Activated T-helper 9 cell treated with anti-CD3 and anti-CD28 coated beads, Interleukin-2, amount 50 U/mL, for 16 hours (primary cell): ENCODE results near the gene THAP8.
"Not testable (repeated sequence)": the region's sequence is repeated elsewhere in the genome, so short reads cannot be mapped to it uniquely, and the experiment has no call there.

Experiments used
- DNase-seq: peaks from one replicate; pipeline ENCODE4 v3.0.0-alpha.2; 2020; ENCODE audit warnings: low read depth

THAP8 gene

DNA sequence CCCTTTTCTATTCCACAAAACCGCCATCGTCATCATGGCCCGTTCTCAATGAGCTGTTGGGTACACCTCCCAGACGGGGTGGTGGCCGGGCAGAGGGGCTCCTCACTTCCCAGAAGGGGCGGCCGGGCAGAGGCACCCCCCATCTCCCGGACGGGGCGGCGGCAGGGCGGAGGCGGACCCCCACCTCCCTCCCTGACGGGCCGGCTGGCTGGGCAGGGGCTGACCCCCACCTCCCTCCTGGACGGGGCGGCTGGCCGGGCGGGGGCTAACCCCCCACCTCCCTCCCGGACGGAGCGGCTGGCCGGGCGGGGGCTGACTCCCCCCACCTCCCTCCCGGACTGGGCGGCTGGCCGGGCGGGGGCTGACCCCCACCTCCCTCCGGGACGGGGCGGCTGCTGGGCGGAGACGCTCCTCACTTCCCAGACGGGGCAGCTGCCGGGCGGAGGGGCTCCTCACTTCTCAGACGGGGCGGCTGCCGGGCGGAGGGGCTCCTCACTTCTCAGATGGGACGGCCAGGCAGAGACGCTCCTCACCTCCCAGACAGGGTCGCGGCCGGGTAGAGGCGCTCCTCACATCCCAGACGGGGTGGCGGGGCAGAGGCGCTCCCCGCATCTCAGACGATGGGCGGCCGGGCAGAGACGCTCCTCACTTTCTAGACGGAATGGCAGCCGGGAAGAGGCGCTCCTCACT is 14.9 kb upstream of the THAP8 start:
- not testable (repeated sequence) for DNase-seq

GRCh38 chr19:36067681-36068080 is 13.6 kb upstream of the THAP8 start:
- DNase-seq = no peak

DNA sequence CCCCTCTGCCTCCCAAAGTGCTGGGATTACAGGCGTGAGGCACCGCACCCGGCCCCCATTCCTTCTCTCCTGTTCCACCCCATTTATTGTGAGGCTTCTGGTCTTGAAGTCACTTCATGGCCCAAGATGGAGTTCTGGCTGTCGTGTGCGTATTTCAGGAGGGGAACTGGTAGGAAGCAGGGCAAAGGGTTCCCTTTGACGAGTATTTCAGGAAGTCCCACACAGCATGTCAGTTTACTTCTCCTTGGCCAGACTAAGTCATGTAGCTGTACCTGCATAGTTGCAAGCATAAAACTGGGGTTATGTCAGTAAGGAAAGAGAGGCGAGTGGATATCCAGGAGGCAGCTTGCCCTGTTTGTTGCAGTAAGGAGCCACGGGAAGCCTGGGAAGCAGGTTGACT is 10.7 kb upstream of the THAP8 start:
- DNase-seq = no peak

- no peak for DNase-seq
These were observed 7.3 kb upstream of the THAP8 start for GRCh38 chr19:36061367-36061766.

DNA sequence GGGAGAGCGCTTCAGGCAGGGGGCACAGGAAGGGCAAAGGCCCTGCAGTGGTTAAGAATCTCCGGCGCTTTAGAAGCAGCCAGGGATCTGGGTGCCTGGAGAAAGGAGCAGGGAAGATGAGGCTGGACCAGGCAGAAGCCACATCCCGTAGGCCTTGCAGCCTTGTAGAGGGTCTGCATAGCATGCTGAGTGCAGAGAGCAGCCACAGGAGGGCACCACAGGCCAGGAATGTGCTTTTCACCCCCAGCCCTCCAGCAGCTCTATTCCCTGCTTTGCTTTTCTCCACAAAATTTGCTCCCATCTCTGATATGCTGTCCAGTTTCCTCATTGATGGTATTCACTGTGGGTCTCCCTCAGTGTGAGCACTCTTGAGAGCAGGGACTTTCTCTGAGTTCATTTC is 6.3 kb upstream of the THAP8 start:
- no peak for DNase-seq

GRCh38 chr19:36059180-36059910 is 5.3 kb upstream of the THAP8 start:
- DNase-seq = no peak

GRCh38 chr19:36058481-36059179 is 4.5 kb upstream of the THAP8 start:
- DNase-seq = no peak

DNA sequence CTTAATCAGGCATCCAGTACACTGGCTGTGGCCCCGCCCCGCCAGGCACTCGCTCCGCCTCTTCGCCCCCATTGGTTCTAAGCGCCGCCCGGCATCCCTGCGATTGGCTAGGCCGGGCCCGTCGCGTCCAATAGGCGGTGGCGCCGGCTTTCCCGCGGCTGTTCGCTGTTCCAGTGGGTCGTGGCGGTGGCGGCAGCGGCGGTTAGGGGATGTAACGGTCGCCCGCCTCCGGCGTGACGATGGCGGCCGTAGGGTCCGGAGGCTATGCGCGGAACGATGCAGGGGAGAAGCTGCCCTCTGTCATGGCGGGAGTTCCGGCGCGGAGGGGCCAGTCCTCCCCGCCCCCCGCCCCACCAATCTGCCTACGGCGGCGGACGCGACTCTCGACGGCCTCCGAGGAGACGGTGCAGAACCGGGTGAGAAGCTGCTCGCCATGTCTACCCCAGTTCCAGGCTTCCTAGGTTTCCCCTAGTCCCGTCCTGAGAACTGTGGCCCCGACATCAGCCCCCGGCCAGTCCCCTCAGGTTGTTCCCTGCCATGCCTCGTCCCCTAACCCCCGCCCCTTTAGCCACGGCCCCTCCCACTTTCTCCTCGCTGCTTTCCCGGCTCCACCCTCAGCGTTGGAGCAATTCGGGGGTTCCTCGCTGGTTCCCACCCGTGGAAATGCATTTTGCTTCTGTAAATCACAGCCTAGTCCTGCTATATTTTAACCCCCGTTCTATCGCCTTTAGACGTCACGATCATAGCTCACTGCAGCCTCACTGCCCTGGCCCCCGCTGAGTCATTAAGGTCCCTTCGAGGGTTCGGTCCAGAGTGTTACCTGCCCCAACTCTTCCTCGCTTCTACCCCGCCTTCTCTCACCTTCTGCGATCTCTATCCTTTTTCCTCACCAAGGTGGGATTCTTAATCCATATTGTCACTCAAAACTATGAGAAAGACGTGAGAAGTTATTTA is 925 bp upstream of the THAP8 start, which contains the start of gene WDR62:
Gene WDR62, plus strand, starts transcription at position 165 of the 954 bp plus-strand sequence. Its CDS starts 75 bp downstream, at position 240.
- peak; percentile 91 for DNase-seq

DNA sequence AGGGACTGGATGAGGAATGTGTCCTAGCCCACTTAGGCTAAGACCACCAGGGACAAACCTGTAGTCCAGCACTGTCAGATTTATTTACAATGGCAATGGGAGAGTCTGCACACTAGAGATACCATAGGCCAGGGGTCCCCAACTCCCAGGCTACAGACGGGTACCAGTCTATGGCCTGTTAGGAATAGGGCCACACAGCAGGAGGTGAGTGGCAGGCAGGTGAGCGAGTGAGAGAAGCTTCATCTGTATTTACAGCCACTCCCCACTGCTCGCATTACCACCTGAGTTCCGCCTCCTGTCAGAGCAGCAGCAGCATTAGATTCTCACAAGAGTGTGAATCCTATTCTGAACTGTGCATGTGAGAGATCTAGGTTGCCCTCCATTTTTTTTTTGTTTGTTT is 2.4 kb downstream of the THAP8 start:
- DNase-seq = no peak

DNA sequence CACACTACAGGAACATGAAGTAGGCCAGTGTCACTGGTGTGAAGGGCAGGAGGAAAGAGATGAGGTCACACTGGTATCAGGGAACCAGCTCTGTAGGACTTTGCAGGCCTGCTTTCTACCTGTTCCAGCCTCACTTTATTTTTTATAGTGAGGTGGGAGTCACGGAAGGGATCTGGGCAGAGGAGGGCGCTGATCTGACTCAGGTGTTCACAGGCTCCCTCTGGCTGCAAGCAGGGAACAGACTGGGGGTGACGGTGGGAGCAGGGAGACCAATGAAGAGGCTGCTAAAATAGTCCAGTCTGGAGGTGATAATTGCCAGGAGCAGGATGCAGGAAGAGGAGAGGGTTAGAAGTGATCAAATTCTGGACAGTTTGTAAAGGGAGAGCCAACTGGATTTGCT is 2.8 kb downstream of the THAP8 start:
- no peak for DNase-seq

DNA sequence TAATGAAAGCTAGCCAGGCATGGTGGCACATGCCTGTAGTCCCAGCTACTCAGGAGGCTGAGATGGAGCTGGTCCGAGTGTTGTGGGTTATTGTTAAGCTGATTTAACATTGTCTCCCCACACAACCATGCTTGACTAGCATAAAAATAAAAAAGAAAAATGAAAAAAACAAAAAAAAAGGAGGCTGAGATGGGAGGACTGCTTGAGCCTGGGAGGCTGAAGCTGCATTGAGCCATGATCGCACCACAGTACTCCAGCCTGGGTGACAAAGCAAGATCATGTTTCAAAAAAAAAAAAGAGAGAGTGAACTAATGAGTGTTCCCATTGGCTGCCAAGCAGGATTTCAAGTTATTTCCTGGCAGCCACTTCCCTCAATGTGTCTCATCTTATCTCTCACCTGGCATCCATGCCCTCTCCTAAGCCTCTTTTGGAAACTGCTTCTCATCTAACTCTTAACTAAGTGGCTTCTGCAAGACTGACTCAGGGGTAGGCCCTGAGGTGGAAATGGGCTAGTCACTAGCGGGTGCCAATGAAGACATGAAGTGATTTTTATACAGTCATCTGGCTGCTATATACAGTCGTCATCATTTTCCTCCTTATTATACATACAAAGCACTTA is 4.9 kb downstream of the THAP8 start:
- DNase-seq = no peak

- DNase-seq = no peak
These were observed 6.2 kb downstream of the THAP8 start for GRCh38 chr19:36047835-36048234.

DNA sequence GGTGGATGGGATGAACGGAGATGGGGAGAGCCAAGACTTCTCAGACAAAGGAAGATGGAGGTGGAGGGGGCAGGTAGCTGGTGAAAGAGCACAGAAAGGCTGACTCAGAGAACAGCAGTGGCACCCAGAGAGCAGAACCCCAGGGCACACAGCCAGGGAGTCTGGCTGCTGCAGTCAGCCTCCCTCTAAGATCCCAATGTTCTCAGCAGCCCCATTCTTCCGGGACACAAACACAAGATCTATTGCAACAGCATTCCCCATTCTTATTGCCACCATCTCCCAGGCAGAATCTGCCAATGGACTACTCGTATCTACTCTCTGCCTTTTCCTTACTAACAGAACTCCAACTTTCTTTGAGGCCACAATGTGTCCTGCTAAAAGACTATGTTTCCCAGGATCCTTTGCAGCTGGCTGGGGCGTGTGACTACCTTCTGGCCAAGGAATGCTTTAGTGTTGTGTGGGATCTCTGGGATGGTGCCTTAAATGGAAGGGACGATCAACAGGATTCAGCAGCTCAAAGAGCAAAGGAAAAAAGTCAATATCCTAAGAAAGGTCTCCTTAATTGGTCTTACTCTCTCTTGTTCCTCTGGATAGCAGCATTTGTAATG is 7.5 kb downstream of the THAP8 start:
- DNase-seq = no peak

GRCh38 chr19:36043952-36044351 is 10.1 kb downstream of the THAP8 start:
- no peak for DNase-seq

DNA sequence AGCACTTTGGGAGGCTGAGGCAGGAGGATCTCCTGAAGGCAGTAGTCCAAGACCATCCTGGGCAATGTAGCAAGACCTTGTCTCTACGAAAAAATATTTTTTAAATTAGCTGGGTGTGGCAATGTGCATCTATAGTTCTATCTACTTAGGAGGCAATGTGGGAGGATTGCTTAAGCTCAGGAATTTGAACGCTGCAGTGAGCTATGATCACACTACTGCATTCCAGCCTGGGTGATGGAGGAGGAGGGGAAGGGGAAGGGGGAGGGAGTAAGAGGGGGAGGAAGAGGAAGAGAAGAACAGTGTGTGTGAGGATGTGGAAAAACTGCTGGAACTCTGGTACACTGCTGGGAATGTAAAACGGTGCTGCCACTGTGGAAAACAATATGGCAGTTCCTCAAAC is 12.3 kb downstream of the THAP8 start:
- DNase-seq = no peak

- not testable (repeated sequence) for DNase-seq
These were observed 13.0 kb downstream of the THAP8 start for GRCh38 chr19:36041092-36041491.

DNA sequence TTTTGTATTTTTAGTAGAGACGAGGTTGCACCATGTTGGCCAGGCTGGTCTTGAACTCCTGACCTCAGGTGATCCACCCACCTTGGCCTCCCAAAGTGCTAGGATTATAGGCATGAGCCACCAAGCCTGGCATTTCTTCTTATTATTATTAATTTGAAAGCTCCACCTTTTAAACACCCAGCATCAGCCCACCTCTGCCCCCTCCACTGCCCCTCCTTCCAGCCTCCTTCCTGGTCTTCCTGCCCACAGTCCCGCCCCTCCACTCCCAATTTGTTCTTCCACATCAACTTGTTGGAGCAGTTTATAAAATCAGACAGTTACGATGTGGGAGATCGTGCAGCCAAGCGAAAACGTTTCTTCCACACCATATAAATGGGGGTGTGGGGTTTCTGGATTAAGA is 13.6 kb downstream of the THAP8 start:
- DNase-seq = no peak

- no peak for DNase-seq
These were observed 21.6 kb downstream of the THAP8 start, which contains the start of gene CLIP3 for GRCh38 chr19:36032251-36033104. Gene CLIP3 (minus strand): TSS chr19:36032873. CDS start chr19:36032357, 516 bp downstream.

DNA sequence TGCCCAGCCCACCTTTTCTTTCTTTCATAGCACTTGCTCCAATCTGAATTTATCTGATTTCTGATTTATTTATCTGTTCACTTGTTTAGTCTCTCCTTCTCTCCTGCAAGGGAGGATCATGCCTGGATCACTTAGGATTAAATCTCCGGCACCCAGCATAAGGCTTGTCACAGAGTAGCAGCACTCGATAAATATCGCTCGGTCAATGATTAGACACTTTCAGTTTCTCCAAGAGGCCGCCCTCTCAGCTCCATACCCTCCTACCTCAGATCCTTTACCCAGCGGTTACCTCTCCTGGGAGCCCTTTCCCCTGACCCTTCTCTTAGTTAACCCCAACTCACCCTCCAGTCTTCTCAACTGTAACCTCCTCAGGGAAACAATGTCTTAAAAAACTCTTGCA is 22.8 kb downstream of the THAP8 start:
- no peak for DNase-seq
